Sigmoid colon (tissue), 4 donors: ENCODE measurements around the gene TRPM2.

Experiments used
- CTCF ChIP-seq, 4 experiments: fragments of 450-650 bp in 3 of 4; fragments of 200-600 bp in 1 of 4; IDR thresholded peaks; one replicate each; pipeline ENCODE4 v1.5.1; 2016 to 2019; ENCODE audit warnings: antibody characterized with exemption in 4 of 4, mild to moderate bottlenecking in 3 of 4, moderate library complexity in 2 of 4
- EP300 ChIP-seq, 4 donors: sonication (generic); formaldehyde crosslinking; IDR thresholded peaks; one replicate each; pipeline ENCODE4 v1.6.1; 2017; ENCODE audit warnings: antibody characterized with exemption in 4 of 4
- POLR2A ChIP-seq, 2 donors: fragments of 450-650 bp; IDR thresholded peaks; one replicate each; pipeline ENCODE4 v1.6.1; 2016; ENCODE audit warnings: antibody characterized with exemption in 2 of 2, mild to moderate bottlenecking in 2 of 2, moderate library complexity in 2 of 2

GRCh38 chr21:44399955-44400790, 46.8 kb downstream of the TRPM2 start:
- TF ChIP-seq CTCF (IDR thresholded peaks at IDR 0.05) (no peak), POLR2A (IDR thresholded peaks at IDR 0.05) (no peak), EP300 (IDR thresholded peaks at IDR 0.05) (no peak)
